H9 (cell line): Measurements from ENCODE around the gene UTP18. TPM values are rescaled to one million over a fixed set of nuclear protein-coding genes. Genes with fewer than 3 reads are reported as not detected.

ENCODE experiments used
- DNase-seq: peaks from one replicate; pipeline ENCODE4 v3.0.0-alpha.2; 2017
- H2AFZ ChIP-seq: one replicate; pipeline ENCODE4 v1.6.1; 2013; ENCODE audit warnings: mild to moderate bottlenecking, low read length, control low read depth, moderate library complexity
- H2AK5ac ChIP-seq: 2 replicates; pipeline ENCODE4 v1.6.1; 2013; ENCODE audit warnings: low read length, control low read depth, mixed read lengths; ENCODE audit not compliant: insufficient read length
- H2BK120ac ChIP-seq: one replicate; pipeline ENCODE4 v1.6.1; 2013; ENCODE audit warnings: low read depth, mild to moderate bottlenecking, low read length, control low read depth, inconsistent platforms; ENCODE audit not compliant: poor library complexity, severe bottlenecking
- H2BK12ac ChIP-seq: 2 replicates; pipeline ENCODE4 v1.6.1; 2013; ENCODE audit warnings: low read length, control low read depth, mixed read lengths, low read depth; ENCODE audit not compliant: insufficient read length
- H2BK15ac ChIP-seq: 2 replicates; pipeline ENCODE4 v1.6.1; 2013; ENCODE audit warnings: low read depth, low read length, control low read depth
- H2BK20ac ChIP-seq: one replicate; pipeline ENCODE4 v1.6.1; 2013; ENCODE audit warnings: low read depth, mild to moderate bottlenecking, low read length, control low read depth, inconsistent platforms; ENCODE audit not compliant: poor library complexity, severe bottlenecking
- H2BK5ac ChIP-seq: 2 replicates; pipeline ENCODE4 v1.6.1; 2013; ENCODE audit warnings: low read length, control low read depth, mixed read lengths; ENCODE audit not compliant: insufficient read length
- H3K14ac ChIP-seq: 2 replicates; pipeline ENCODE4 v1.6.1; 2013; ENCODE audit warnings: low read length, control low read depth; ENCODE audit not compliant: insufficient read depth
- H3K18ac ChIP-seq: 2 replicates; pipeline ENCODE4 v1.6.1; 2013; ENCODE audit warnings: low read depth, mild to moderate bottlenecking, mixed read lengths, low read length, control low read depth; ENCODE audit not compliant: insufficient read length
- H3K23ac ChIP-seq: 2 replicates; pipeline ENCODE4 v1.6.1; 2013; ENCODE audit warnings: low read length, control low read depth, mixed read lengths, low read depth; ENCODE audit not compliant: insufficient read length
- H3K23me2 ChIP-seq: 2 replicates; pipeline ENCODE4 v1.6.1; 2013; ENCODE audit warnings: low read depth, mild to moderate bottlenecking, mixed read lengths, low read length, control low read depth; ENCODE audit not compliant: insufficient read length, poor library complexity, severe bottlenecking
- H3K27ac ChIP-seq: 2 replicates; pipeline ENCODE4 v1.5.1; 2013; ENCODE audit warnings: low read length, control low read depth, mixed read lengths, low read depth; ENCODE audit not compliant: insufficient read length
- H3K27me3 ChIP-seq: 2 replicates; pipeline ENCODE4 v1.6.1; 2013; ENCODE audit warnings: low read length, control low read depth, inconsistent platforms; ENCODE audit not compliant: insufficient read depth
- H3K4ac ChIP-seq: 2 replicates; pipeline ENCODE4 v1.6.1; 2013; ENCODE audit warnings: low read depth, mild to moderate bottlenecking, control low read depth, inconsistent platforms, low read length, moderate library complexity
- H3K4me1 ChIP-seq: 2 replicates; pipeline ENCODE4 v1.6.1; 2013; ENCODE audit warnings: low read length, control low read depth, inconsistent platforms; ENCODE audit not compliant: insufficient read depth
- H3K4me2 ChIP-seq: 2 replicates; pipeline ENCODE4 v1.6.1; 2013; ENCODE audit warnings: low read length, control low read depth, mixed read lengths; ENCODE audit not compliant: insufficient read length, insufficient read depth
- H3K56ac ChIP-seq: 2 replicates; pipeline ENCODE4 v1.6.1; 2013; ENCODE audit warnings: low read depth, mild to moderate bottlenecking, mixed read lengths, low read length, control low read depth; ENCODE audit not compliant: insufficient read length
- H3K79me1 ChIP-seq: 2 replicates; pipeline ENCODE4 v1.6.1; 2013; ENCODE audit warnings: low read depth, mild to moderate bottlenecking, moderate library complexity, low read length, control low read depth, inconsistent platforms; ENCODE audit not compliant: insufficient read depth, poor library complexity, severe bottlenecking
- H3K79me2 ChIP-seq: 2 replicates; pipeline ENCODE4 v1.6.1; 2013; ENCODE audit warnings: low read length, control low read depth, inconsistent platforms; ENCODE audit not compliant: insufficient read depth
- H3K9ac ChIP-seq: 2 replicates; pipeline ENCODE4 v1.6.1; 2013; ENCODE audit warnings: low read length, control low read depth, mixed read lengths; ENCODE audit not compliant: insufficient read length; ENCODE audit errors: extremely low read depth
- H3K9me3 ChIP-seq: one replicate; pipeline ENCODE4 v1.6.1; 2013; ENCODE audit warnings: low read depth, low read length, inconsistent platforms; ENCODE audit not compliant: control insufficient read depth
- H3T11ph ChIP-seq: one replicate; pipeline ENCODE4 v1.6.1; 2013; ENCODE audit warnings: mild to moderate bottlenecking, low read length, control low read depth, inconsistent platforms
- H4K20me1 ChIP-seq: one replicate; pipeline ENCODE4 v1.6.1; 2013; ENCODE audit not compliant: control insufficient read depth, insufficient read length, insufficient read depth
- H4K5ac ChIP-seq: 2 replicates; pipeline ENCODE4 v1.6.1; 2013; ENCODE audit warnings: low read depth, mild to moderate bottlenecking, mixed read lengths, low read length, control low read depth; ENCODE audit not compliant: insufficient read length
- H4K8ac ChIP-seq: replicated peaks from 2 replicates; pipeline ENCODE4 v1.6.1; 2013; ENCODE audit warnings: low read length, control low read depth, mixed read lengths, low read depth; ENCODE audit not compliant: insufficient read length
- H4K91ac ChIP-seq: 2 replicates; pipeline ENCODE4 v1.6.1; 2013; ENCODE audit warnings: low read depth, mild to moderate bottlenecking, moderate library complexity, mixed read lengths, low read length, control low read depth; ENCODE audit not compliant: insufficient read length
- H3K27ac Mint-ChIP-seq, 3 experiments: 2 replicates in 2 of 3; 3 replicates in 1 of 3; pipeline ENCODE4 v1.8.0; 2020 to 2021; ENCODE audit warnings: mixed read lengths in 3 of 3, mild to moderate bottlenecking in 1 of 3, moderate library complexity in 1 of 3
- H3K27me3 Mint-ChIP-seq: 2 replicates; pipeline ENCODE4 v1.8.0; 2021; ENCODE audit warnings: low read depth, mild to moderate bottlenecking, moderate library complexity, mixed read lengths
- H3K36me3 Mint-ChIP-seq, 3 experiments: 2 replicates in 2 of 3; 3 replicates in 1 of 3; pipeline ENCODE4 v1.8.0; 2020 to 2021; ENCODE audit warnings: low read depth in 3 of 3, mixed read lengths in 3 of 3; ENCODE audit not compliant: insufficient read depth in 1 of 3
- H3K4me1 Mint-ChIP-seq, 2 experiments: 2 replicates each; pipeline ENCODE4 v1.8.0; 2020; ENCODE audit warnings: mixed read lengths in 2 of 2
- H3K4me3 Mint-ChIP-seq, 2 experiments: 2 replicates in 1 of 2; 3 replicates in 1 of 2; pipeline ENCODE4 v1.8.0; 2020 to 2021; ENCODE audit warnings: mild to moderate bottlenecking in 2 of 2, mixed read lengths in 2 of 2, moderate library complexity in 1 of 2
- H3K9me3 Mint-ChIP-seq, 2 experiments: 2 replicates in 1 of 2; 3 replicates in 1 of 2; pipeline ENCODE4 v1.8.0; 2020; ENCODE audit warnings: mild to moderate bottlenecking in 2 of 2, mixed read lengths in 2 of 2, moderate library complexity in 1 of 2
- WGBS: extraction: QIAGEN DNeasy Blood & Tissue Kit; methylation state at CpG from one replicate; pipeline ENCODE4 v1.1.7; 2013; ENCODE audit warnings: missing lambda C conversion rate, low lambda C conversion rate, mixed read lengths; ENCODE audit not compliant: insufficient read length; ENCODE audit errors: extremely low coverage; 5-methylcytosine and 5-hydroxymethylcytosine counted together
- total RNA-seq: library from RNA; stranded (reverse); gene quantifications from 2 replicates; pipeline ENCODE4 v1.2.1, GENCODE V29; 2021
- TF ChIP-seq, protein P1 (sequence below): fragments of 200-600 bp; sonication (generic); conservative IDR thresholded peaks from 3 replicates; pipeline ENCODE4 v1.8.0; 2021; ENCODE audit warnings: antibody characterized with exemption, mild to moderate bottlenecking

Gene UTP18
- total RNA-seq, 1 experiment from 2014 or later: 79.5 TPM

GRCh38 chr17:51261024-51261963 lies 948 bp downstream of the UTP18 start:
- no peak overlapping the region for H3K23ac ChIP-seq
- peak; percentile 89 for DNase-seq
- Mint-ChIP-seq H3K4me3 (peak overlapping the region; percentile 85 to 94), H3K4me1 (peaks cover 28 to 33% of the 10 kb centered on the region in 2 experiments), H3K9me3 (no peaks in the 10 kb centered on the region), H3K27me3 (peaks cover 1% of the 10 kb centered on the region; the same call in 1 of the 2 replicates), H3K36me3 (peaks cover 20 to 68% (median 60%) of the 10 kb centered on the region in 3 experiments), H3K27ac (peak overlapping the region; percentile 1 to 31 (median 19); a peak in 6 of 7 replicates)
- H4K5ac ChIP-seq: no peak overlapping the region
- H3K23me2 ChIP-seq: peaks cover 13% of the 10 kb centered on the region
- H3K9ac ChIP-seq: peak overlapping the region; percentile 47
- H3K27me3 ChIP-seq: no peaks in the 10 kb centered on the region
- TF ChIP-seq, protein P1, sequence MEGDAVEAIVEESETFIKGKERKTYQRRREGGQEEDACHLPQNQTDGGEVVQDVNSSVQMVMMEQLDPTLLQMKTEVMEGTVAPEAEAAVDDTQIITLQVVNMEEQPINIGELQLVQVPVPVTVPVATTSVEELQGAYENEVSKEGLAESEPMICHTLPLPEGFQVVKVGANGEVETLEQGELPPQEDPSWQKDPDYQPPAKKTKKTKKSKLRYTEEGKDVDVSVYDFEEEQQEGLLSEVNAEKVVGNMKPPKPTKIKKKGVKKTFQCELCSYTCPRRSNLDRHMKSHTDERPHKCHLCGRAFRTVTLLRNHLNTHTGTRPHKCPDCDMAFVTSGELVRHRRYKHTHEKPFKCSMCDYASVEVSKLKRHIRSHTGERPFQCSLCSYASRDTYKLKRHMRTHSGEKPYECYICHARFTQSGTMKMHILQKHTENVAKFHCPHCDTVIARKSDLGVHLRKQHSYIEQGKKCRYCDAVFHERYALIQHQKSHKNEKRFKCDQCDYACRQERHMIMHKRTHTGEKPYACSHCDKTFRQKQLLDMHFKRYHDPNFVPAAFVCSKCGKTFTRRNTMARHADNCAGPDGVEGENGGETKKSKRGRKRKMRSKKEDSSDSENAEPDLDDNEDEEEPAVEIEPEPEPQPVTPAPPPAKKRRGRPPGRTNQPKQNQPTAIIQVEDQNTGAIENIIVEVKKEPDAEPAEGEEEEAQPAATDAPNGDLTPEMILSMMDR: no peak
- peaks cover 35% of the 10 kb centered on the region; the same call in 1 of the 2 replicates for H3K79me2 ChIP-seq
- no peak overlapping the region for H2BK120ac ChIP-seq
- H3K4me2 ChIP-seq: peak overlapping the region; percentile 81
- H3K4ac ChIP-seq: no peak overlapping the region
- H2BK5ac ChIP-seq: no peak overlapping the region
- H4K8ac ChIP-seq: no peak overlapping the region
- no peak overlapping the region for H2AK5ac ChIP-seq
- no peak overlapping the region for H2BK15ac ChIP-seq
- H2AFZ ChIP-seq: no peak overlapping the region
- H2BK12ac ChIP-seq: no peak overlapping the region
- no peaks in the 10 kb centered on the region for H4K20me1 ChIP-seq
- no peak overlapping the region for H3K27ac ChIP-seq
- no peak overlapping the region for H2BK20ac ChIP-seq
- no CpG with 5 or more reads among the region's 42 CpGs for WGBS
- H3K79me1 ChIP-seq: peaks cover 2% of the 10 kb centered on the region
- H3K56ac ChIP-seq: no peak overlapping the region
- no peak overlapping the region for H3K18ac ChIP-seq
- no peak overlapping the region for H3K14ac ChIP-seq
- H3K4me1 ChIP-seq: peaks cover 4% of the 10 kb centered on the region; the same call in 1 of the 2 replicates
- H3K9me3 ChIP-seq: no peaks in the 10 kb centered on the region
- H3T11ph ChIP-seq: no peak overlapping the region
- H4K91ac ChIP-seq: no peak overlapping the region
